GM12801 (cell line): Measurements from ENCODE around the gene SRPK2.

Experiments used
- CTCF ChIP-seq: IDR thresholded peaks from one replicate; pipeline ENCODE4 v1.5.1; 2011; ENCODE audit warnings: control low read depth; ENCODE audit not compliant: insufficient read length; ENCODE audit errors: extremely low read depth

The SRPK2 gene

GRCh38 chr7:105346138-105346537, 42.6 kb downstream of the SRPK2 start:
- TF ChIP-seq CTCF = no peak

GRCh38 chr7:105345725-105346124, 43.0 kb downstream of the SRPK2 start:
- TF ChIP-seq CTCF = no peak

- TF ChIP-seq CTCF = no peak
Observed at GRCh38 chr7:105345003-105345402, 43.7 kb downstream of the SRPK2 start.

DNA sequence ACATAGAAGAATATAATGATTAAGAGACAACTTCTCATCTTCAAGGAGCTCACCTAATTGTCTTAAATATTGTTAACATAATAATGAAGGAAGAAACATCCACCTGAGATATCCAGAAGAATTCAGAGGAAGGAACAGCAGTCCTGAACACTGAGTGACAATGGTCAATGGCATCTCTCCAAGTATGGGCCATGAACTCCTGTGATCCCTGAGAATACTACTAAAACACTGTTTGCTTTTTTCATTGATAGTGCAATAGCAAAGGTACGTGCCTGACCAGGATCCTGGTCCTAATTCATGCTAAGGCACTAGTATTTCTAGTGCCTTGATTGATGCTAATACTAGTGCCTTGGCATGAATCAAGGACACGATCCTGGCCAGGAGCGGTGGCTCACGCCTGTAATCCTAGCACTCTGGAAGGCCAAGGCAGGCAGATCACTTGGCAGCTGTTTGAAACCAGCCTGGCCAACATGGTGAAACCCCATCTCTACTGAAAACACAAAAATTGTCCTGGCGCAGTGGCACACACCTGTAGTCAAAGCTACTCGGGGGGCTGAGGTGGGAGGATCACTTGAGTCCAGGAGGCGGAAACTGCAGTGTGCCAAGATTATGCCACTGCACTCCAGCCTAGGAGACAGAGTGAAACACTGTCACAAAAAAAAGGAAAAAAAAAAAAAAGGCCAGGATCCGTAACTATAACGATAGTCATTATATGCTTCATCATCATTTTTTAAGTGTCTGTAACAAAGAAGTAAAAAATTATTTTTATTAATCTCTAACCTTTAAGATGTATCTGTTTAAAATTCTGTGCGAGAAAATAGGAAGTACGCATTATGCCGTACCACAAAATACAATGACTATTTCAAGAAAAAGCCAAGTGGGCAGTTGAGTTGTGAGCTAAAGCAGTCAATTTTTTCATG, 49.1 kb downstream of the SRPK2 start:
- no peak for TF ChIP-seq CTCF

DNA sequence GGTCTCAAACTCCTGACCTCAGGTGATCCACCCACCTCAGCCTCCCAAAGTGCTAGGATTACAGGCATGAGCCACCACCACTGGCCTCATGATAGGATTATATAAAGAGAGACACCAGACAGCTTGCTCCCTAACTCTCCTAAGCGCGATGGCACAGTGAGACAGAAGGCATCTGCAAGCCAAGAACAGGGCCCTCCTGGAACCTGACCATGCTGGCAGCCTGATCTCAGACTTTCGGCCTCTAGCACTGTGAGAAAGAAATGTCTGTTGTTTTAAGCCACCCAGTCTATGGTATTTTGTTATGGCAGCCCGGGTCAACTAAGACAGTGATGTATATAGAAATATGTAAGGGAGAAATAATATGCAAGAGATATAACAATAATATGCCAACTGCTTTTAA, 51.2 kb downstream of the SRPK2 start:
- TF ChIP-seq CTCF = no peak

- TF ChIP-seq CTCF = no peak
Observed at GRCh38 chr7:105336009-105336408, 52.7 kb downstream of the SRPK2 start.

GRCh38 chr7:105330526-105330925, 58.2 kb downstream of the SRPK2 start:
- TF ChIP-seq CTCF = no peak

- TF ChIP-seq CTCF = no peak
Observed at GRCh38 chr7:105327201-105327600, 61.5 kb downstream of the SRPK2 start.
